Activated naive CD4-positive, alpha-beta T cell treated with Interleukin-2 at 50 U/mL for 16 hours (primary cell): ENCODE measurements around the gene NCL.
"Not testable (repeated sequence)": the region's sequence is repeated elsewhere in the genome, so short reads cannot be mapped to it uniquely, and the experiment has no call there.

Experiments used
- DNase-seq: peaks from one replicate; pipeline ENCODE4 v3.0.0-alpha.2; 2020

NCL gene

GRCh38 chr2:231467016-231467545, 2.8 kb upstream of the NCL start:
- DNase-seq: no peak

DNA sequence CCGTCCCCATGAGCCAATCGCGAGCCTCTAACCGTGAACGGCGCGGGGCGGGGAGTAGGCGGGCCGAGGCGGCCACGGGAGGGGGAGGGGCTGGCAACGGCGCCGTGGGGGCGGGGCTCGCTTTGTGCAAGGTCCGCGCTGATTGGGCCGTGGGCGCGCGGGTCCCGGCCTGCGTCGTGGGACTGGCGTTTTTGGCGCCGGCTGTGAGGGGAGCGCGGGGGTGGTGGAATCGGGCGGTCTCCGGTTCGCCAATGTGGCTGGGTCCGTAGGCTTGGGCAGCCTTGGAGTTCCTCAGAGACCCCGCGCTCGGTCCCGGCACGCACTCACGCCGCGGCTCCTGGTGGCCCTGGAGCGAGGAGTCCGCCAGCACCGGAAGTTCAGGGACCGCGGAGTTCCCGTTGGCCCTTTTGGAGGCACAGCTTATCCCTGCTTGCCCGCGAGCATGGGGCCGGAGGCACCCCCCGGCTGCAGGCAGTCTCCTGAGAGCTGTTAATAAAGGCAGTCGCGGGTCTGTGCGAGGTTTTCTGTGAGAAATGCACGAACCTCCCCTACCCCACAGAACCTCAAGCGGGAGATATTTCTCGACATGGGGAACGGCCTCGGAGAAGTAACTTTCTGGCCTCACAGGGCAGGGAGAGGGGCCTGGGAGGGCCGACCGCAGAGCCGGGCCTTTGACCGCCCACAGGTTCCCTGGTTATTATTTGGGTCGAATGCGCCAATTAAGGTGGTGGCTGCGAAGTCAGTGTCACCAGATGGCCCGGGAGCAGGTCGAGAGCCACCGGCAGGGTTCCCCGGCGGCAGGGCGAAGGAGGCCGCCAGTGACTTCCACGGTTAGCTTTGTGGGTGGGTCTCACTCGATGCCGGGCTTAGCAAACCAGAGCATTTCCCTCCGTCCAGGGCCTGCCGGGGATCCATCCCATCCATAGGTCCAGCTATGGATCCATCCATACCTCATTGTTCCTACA, 574 bp upstream of the NCL start:
- peak; percentile 98 for DNase-seq

- no peak for DNase-seq
These were observed 1.4 kb downstream of the NCL start for GRCh38 chr2:231462729-231463465.

- no peak for DNase-seq
These were observed 2.7 kb downstream of the NCL start for GRCh38 chr2:231461516-231461971.

DNA sequence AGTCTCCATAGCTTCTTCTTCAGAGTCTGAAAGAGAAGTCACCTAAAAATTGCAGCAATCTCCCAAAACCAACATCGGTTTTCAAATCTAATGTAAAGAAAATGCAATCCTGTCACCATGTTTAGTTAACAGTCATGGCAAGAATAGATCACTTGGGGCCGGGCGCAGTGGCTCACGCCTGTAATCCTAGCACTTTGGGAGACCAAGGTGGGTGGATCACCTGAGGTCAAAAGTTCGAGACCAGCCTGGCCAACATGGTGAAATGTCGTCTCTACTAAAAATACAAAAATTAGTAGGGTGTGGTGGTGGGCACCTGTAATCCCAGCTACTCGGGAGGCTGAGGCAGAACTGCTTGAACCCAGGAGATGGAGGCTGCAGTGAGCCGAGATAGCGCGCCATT, 3.4 kb downstream of the NCL start:
- not testable (repeated sequence) for DNase-seq

- no peak for DNase-seq
These were observed 4.0 kb downstream of the NCL start for GRCh38 chr2:231460073-231460835.

GRCh38 chr2:231458368-231458767, 5.9 kb downstream of the NCL start:
- no peak for DNase-seq

- DNase-seq: no peak
These were observed 7.2 kb downstream of the NCL start for GRCh38 chr2:231457101-231457500.

DNA sequence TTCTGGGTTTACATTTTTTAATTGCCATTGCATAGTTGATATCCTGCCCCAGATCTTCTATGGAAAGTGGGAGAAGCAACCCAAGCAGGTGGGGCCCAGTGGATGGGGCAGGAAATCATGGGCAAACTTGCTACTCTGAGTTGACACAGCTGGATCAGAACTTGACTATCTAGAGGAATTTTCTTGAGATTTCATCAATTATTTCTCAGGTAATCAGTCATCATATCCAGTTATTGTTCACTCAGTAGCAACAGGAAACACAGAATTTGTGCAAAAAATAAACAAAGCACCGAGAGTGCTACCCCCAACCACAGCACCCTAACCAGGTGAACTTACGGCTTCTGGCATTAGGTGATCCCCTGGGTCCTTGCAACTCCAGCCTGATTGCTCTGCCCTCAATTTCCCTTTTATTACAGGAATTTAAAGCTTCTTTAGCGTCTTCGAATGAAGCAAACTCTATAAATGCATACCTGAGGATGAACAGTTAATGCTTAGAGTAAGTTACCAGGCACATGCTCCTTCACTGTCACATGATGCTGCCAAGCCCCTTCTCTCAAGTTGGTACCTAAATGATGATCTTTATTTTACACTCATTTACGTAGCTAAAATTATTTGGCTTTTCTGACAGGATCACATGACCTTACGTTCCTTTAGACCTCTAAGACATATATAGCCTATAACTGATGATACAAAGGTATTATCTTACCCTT, 7.8 kb downstream of the NCL start:
- DNase-seq: no peak

DNA sequence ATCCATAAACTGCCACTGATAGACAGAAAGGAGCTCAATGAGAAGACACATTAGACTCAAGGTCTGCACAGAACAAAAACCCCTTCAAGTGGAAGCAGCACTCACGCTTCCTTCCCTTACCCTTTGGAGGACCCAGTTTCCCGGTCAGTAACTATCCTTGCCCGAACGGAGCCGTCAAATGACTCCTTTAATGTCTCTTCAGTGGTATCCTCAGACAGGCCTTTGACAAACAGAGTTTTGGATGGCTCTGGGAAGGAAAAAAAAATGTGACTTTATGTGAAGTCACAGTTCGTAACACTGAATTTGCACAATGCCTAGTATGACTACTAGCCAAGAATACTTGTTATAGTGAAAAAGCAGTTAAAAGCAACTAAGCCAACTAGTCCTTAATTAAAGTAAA, 8.4 kb downstream of the NCL start:
- DNase-seq: no peak

GRCh38 chr2:231455222-231455621, 9.1 kb downstream of the NCL start:
- no peak for DNase-seq

DNA sequence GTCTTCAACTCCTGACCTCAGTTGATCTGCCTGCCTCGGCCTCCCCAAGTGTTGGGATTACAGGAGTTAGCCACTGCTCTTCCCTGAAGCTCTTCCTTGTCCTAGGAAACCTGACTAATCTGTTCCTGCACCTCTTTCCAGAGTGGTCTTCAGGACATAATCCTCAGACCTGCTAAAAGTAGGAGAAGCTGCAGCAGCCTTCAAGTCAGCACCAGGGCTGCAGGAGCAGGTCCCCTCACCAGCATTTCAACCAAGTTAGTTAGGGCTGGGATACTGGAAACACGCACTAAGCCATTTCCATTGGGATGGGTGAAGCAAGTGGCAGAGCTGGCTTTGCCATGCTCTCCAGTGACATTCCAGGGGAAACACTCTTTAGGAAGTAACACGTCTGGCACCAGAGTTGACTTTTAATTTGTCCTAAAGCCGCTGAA, 9.9 kb downstream of the NCL start:
- no peak for DNase-seq

- DNase-seq: no peak
These were observed 11.3 kb downstream of the NCL start for GRCh38 chr2:231452799-231453508.

DNA sequence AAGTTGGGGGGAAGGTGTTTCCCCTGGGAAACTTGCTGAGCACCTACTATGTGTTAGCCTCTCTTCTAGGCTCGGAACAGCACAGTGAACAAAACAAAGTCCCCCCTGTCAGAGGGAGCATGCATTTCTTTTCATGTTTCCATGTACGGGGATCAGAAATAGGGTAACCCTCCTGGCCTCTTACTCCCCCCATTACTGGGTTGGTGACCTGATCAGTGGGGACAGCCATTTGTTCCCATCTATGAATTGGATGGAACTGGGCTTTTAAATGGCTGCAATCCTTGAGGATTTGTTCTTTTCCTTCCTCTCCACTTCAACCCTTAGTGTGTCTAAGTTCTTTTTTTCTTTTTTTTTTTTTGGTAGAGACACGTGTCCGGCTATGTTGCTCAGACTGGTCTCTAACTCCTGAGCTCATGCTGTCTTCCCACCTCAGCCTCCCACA, 13.7 kb downstream of the NCL start:
- DNase-seq: no peak

DNA sequence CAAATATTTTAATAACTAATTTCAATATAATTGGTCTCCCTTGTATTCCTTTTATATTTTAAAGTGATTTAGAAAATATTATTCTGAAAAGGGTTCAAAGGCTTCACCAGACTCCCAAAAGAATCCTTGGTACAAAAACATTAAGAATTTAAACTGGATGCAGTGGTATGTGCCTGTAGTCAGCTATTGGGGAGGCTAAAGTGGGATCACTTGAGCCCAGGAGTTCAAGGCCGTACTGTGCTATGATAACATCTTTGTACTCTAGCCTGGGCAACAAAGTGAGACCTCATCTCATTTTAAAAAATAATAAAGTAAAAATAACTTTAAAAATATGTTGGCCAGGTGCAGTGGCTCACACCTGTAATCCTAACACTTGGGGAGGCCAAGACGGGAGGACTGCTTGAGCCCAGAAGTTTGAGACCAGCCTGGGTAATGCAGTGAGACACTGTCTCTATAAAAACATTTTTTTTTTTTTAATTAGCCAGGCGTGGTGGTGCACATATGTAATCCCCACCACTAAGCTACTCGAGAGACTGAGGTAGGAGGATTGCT, 14.7 kb downstream of the NCL start:
- DNase-seq: no peak

DNA sequence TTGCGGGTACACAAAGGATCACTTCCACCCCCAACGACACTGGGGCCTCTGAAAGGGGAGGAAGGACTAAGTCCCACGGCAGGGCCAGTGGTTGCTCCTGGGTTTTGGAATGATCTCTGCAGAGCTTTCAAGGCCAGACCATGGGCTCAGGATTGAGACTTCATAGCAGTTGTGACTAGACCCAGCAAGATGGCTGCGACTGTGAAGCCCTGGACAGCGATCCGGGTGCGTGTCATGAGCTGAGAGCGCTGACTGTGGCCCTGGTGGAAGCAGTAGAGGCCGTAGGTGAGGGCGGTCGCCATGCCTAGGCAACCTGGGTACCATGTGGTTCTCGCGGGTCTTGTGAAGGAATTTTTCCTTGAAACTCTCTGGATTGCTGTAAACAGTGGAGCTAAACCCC, 27.3 kb downstream of the NCL start:
- no peak for DNase-seq

GRCh38 chr2:231433990-231434389, 30.3 kb downstream of the NCL start:
- no peak for DNase-seq

DNA sequence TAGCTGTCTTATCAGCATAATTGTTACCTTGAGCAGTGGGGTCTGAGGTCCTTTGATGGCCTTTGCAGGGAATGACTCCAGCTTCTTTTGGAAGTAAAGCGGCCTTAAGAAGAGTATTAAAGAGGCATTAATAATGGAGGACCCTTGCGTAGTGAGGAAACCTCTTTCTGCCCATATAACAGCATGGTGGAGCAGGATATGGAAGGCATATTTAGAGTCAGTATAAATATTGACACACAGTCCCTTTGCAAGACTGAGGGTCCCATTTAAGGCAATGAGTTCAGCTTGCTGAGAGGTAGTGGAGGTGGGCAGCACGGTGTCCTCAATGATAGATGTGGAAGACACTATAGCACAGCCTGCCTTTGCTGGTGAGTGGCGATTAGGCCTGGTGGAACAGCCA, 32.7 kb downstream of the NCL start:
- DNase-seq: no peak

DNA sequence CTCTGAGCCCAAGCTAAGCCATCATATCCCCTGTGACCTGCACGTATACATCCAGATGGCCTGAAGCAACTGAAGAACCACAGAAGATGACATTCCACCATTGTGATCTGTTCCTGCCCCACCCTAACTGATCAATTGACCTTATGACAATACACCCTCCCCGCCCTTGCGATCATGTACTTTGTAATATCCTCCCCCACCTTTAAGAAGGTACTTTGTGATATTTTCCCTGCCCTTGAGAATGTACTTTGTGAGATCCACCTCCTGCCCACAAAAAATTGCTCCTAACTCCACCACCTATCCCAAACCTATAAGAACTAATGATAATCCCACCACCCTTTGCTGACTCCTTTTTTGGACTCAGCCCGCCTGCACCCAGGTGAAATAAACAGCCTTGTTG, 33.8 kb downstream of the NCL start:
- not testable (repeated sequence) for DNase-seq

GRCh38 chr2:231429901-231430300, 34.4 kb downstream of the NCL start:
- no peak for DNase-seq

- DNase-seq: no peak
These were observed 35.1 kb downstream of the NCL start for GRCh38 chr2:231429152-231429551.
